HEK293 (cell line): Measurements from ENCODE around the gene RNU2-63P.
"Not testable (repeated sequence)": the region's sequence is repeated elsewhere in the genome, so short reads cannot be mapped to it uniquely, and the experiment has no call there.

Experiments used
- CTCF ChIA-PET: fragments of 350-600 bp; formaldehyde crosslinking; extraction: SDS; loops from one replicate; lab custom pipeline; 2021; ENCODE audit warnings: antibody characterized with exemption; lab: Yijun Ruan, JAX
- POLR2A ChIA-PET: fragments of 300-600 bp; formaldehyde crosslinking; extraction: SDS; loops from one replicate; lab custom pipeline; 2020; ENCODE audit warnings: antibody characterized with exemption, inconsistent platforms; lab: Yijun Ruan, JAX
- H3K27ac ChIP-seq: fragments of 200-500 bp; sonication (Bioruptor generic); 2 replicates; pipeline ENCODE4 v1.5.1; 2014; ENCODE audit warnings: low read depth, low read length, control low read depth, inconsistent platforms; ENCODE audit errors: extremely low read depth
- H3K36me3 ChIP-seq, 2 experiments: fragments of 200-500 bp in 1 of 2; sonication (Bioruptor generic) in 1 of 2; 1 replicate in 1 of 2; 2 replicates in 1 of 2; pipeline ENCODE4 v1.5.1; 2014 to 2017; ENCODE audit warnings: inconsistent platforms in 2 of 2, low read length in 2 of 2; ENCODE audit not compliant: control insufficient read depth in 2 of 2, insufficient read depth in 1 of 2
- H3K4me1 ChIP-seq: fragments of 200-500 bp; sonication (Bioruptor generic); 2 replicates; pipeline ENCODE4 v1.5.1; 2014; ENCODE audit warnings: mild to moderate bottlenecking, low read length, inconsistent platforms; ENCODE audit not compliant: control insufficient read depth, insufficient read depth
- H3K4me3 ChIP-seq: 2 replicates; pipeline ENCODE4 v1.5.1; 2011; ENCODE audit warnings: low read depth, mild to moderate bottlenecking, control low read depth, low read length, moderate library complexity
- H3K9me3 ChIP-seq: fragments of 200-500 bp; sonication (Bioruptor generic); 2 replicates; pipeline ENCODE4 v1.5.1; 2014; ENCODE audit warnings: low read depth, low read length, inconsistent platforms; ENCODE audit not compliant: control insufficient read depth, insufficient read depth
- HOXA7 ChIP-seq: sonication (generic); formaldehyde crosslinking; IDR thresholded peaks from 2 replicates; pipeline ENCODE4 v1.8.1; 2022; ENCODE audit warnings: missing genetic modification reagents, borderline replicate concordance
- HOXD13 ChIP-seq: sonication (generic); formaldehyde crosslinking; IDR thresholded peaks from 2 replicates; pipeline ENCODE4 v1.8.0; 2022; ENCODE audit warnings: missing genetic modification reagents, borderline replicate concordance
- KLF7 ChIP-seq: fragments of 450-650 bp; formaldehyde crosslinking; IDR thresholded peaks from 2 replicates; pipeline ENCODE4 v1.5.1; 2016; ENCODE audit warnings: missing biosample characterization, missing genetic modification characterization, borderline replicate concordance
- KLF9 ChIP-seq: fragments of 450-650 bp; formaldehyde crosslinking; IDR thresholded peaks from 2 replicates; pipeline ENCODE4 v1.5.1; 2016; ENCODE audit warnings: missing biosample characterization, missing genetic modification characterization, low read depth
- PRDM1 ChIP-seq: fragments of 450-650 bp; formaldehyde crosslinking; IDR thresholded peaks from 2 replicates; pipeline ENCODE4; 2016; ENCODE audit warnings: missing biosample characterization, missing genetic modification characterization
- PRDM2 ChIP-seq: fragments of 450-650 bp; formaldehyde crosslinking; IDR thresholded peaks from 2 replicates; pipeline ENCODE4 v1.5.1; 2016; ENCODE audit warnings: missing biosample characterization, missing genetic modification characterization, borderline replicate concordance
- PRDM6 ChIP-seq: fragments of 450-650 bp; formaldehyde crosslinking; IDR thresholded peaks from 2 replicates; pipeline ENCODE4 v1.5.1; 2017; ENCODE audit warnings: missing biosample characterization, missing genetic modification characterization
- ZFP37 ChIP-seq: fragments of 450-650 bp; formaldehyde crosslinking; IDR thresholded peaks from 2 replicates; pipeline ENCODE4 v1.5.1; 2016; ENCODE audit warnings: missing biosample characterization, missing genetic modification characterization
- ZFP69B ChIP-seq: fragments of 450-650 bp; formaldehyde crosslinking; IDR thresholded peaks from 2 replicates; pipeline ENCODE4 v1.5.1; 2016; ENCODE audit warnings: missing biosample characterization, missing genetic modification characterization
- ZNF121 ChIP-seq: fragments of 450-650 bp; formaldehyde crosslinking; IDR thresholded peaks from 2 replicates; pipeline ENCODE4 v1.5.1; 2016; ENCODE audit warnings: missing biosample characterization, missing genetic modification characterization
- ZNF132 ChIP-seq: fragments of 450-650 bp; formaldehyde crosslinking; IDR thresholded peaks from 2 replicates; pipeline ENCODE4 v1.5.1; 2017; ENCODE audit warnings: missing biosample characterization, missing genetic modification characterization, borderline replicate concordance
- ZNF19 ChIP-seq: fragments of 450-650 bp; formaldehyde crosslinking; IDR thresholded peaks from 2 replicates; pipeline ENCODE4; 2016; ENCODE audit warnings: missing biosample characterization, missing genetic modification characterization, low read depth
- ZNF354C ChIP-seq: fragments of 450-650 bp; formaldehyde crosslinking; IDR thresholded peaks from 2 replicates; pipeline ENCODE4 v1.5.1; 2016; ENCODE audit warnings: missing biosample characterization, missing genetic modification characterization, low read depth, borderline replicate concordance
- ZNF501 ChIP-seq: fragments of 450-650 bp; formaldehyde crosslinking; IDR thresholded peaks from 2 replicates; pipeline ENCODE4 v1.5.1; 2016; ENCODE audit warnings: missing biosample characterization, missing genetic modification characterization
- ZNF560 ChIP-seq: fragments of 450-650 bp; formaldehyde crosslinking; IDR thresholded peaks from 2 replicates; pipeline ENCODE4 v1.5.1; 2017; ENCODE audit warnings: missing biosample characterization, missing genetic modification characterization, borderline replicate concordance
- ZNF626 ChIP-seq: fragments of 450-650 bp; sonication (Bioruptor Pico); formaldehyde crosslinking; IDR thresholded peaks from 2 replicates; pipeline ENCODE4 v1.5.1; 2018; ENCODE audit warnings: missing biosample characterization, missing genetic modification characterization, inconsistent platforms
- ZNF677 ChIP-seq: fragments of 450-650 bp; IDR thresholded peaks from 2 replicates; pipeline ENCODE4 v1.5.0; 2018; ENCODE audit warnings: missing biosample characterization, mild to moderate bottlenecking, missing genetic modification characterization, moderate library complexity
- ZNF76 ChIP-seq: fragments of 450-650 bp; formaldehyde crosslinking; IDR thresholded peaks from 2 replicates; pipeline ENCODE4; 2016; ENCODE audit warnings: low read depth, missing biosample characterization, missing genetic modification characterization, borderline replicate concordance
- ZSCAN4 ChIP-seq: fragments of 450-650 bp; formaldehyde crosslinking; IDR thresholded peaks from 2 replicates; pipeline ENCODE4 v1.5.1; 2017; ENCODE audit warnings: missing biosample characterization, missing genetic modification characterization

Gene RNU2-63P

GRCh38 chr2:88048541-88048940, 32.2 kb upstream of the RNU2-63P start:
- Histone ChIP-seq H3K4me3 (no peak overlapping the region), H3K36me3 (no peaks in the 10 kb centered on the region; a peak in 1 of 3 replicates), H3K27ac (no peak overlapping the region)
- CTCF ChIA-PET = interaction anchor here (0.6 to 2.9 kb wide), 2 partner anchors 12 to 68 kb away, joined by 3 to 17 read pairs; no protein-coding TSS in a partner anchor
- TF ChIP-seq ZNF121 (tag by site-specific recombination) (no peak), ZNF501 (tag by site-specific recombination) (no peak), KLF7 (no peak), ZNF354C (no peak), HOXD13 (CRISPR knock-in tag) (no peak), KLF9 (no peak), PRDM6 (no peak), ZFP69B (tag by site-specific recombination) (no peak), HOXA7 (CRISPR knock-in tag) (no peak), ZNF19 (tag by site-specific recombination) (no peak), ZNF132 (tag by site-specific recombination) (no peak), ZNF76 (tag by site-specific recombination) (no peak)
- TF ChIP-seq, all 188 proteins: peak for 0
- Histone ChIP-seq H3K9me3 (no peaks in the 10 kb centered on the region), H3K4me1 (no peaks in the 10 kb centered on the region)
- POLR2A ChIA-PET = no interaction called here

- H3K36me3 ChIP-seq, H3K4me3 ChIP-seq, POLR2A ChIA-PET, H3K9me3 ChIP-seq, H3K4me1 ChIP-seq, H3K27ac ChIP-seq: not testable (repeated sequence)
- CTCF ChIA-PET = interaction anchor here (1.2 to 1.3 kb wide), 2 partner anchors 15 kb away, joined by 4 to 5 read pairs; no protein-coding TSS in a partner anchor
These were observed 29.2 kb upstream of the RNU2-63P start for GRCh38 chr2:88045561-88045960.

- H3K27ac ChIP-seq = no peak overlapping the region
- ChIA-PET POLR2A (interaction anchor here (0.6 to 0.7 kb wide), 2 partner anchors 8 to 706 kb away, joined by 7 read pairs; no protein-coding TSS in a partner anchor), CTCF (no interaction called here)
- no peaks in the 10 kb centered on the region for H3K9me3 ChIP-seq
- H3K4me1 ChIP-seq = no peaks in the 10 kb centered on the region
- TF ChIP-seq PRDM1 = no peak
- TF ChIP-seq ZNF677 = no peak
- no peak for TF ChIP-seq ZFP37 (tag by site-specific recombination)
- no peak for TF ChIP-seq ZSCAN4 (tag by site-specific recombination)
- TF ChIP-seq ZNF626 (tag by site-specific recombination) = no peak
- no peak for TF ChIP-seq PRDM2
- TF ChIP-seq ZNF560 (tag by site-specific recombination) = no peak
- no peaks in the 10 kb centered on the region; a peak in 1 of 3 replicates for H3K36me3 ChIP-seq
- H3K4me3 ChIP-seq = no peak overlapping the region
These were observed 26.1 kb upstream of the RNU2-63P start for GRCh38 chr2:88042476-88042875.
